Activated CD4-positive, CD25-positive, alpha-beta regulatory T cell treated with anti-CD3 and anti-CD28 coated beads, Interleukin-2, amount 50 U/mL, for 24 hours (primary cell): ENCODE measurements around the gene PSG6.
"Not testable (repeated sequence)": the region's sequence is repeated elsewhere in the genome, so short reads cannot be mapped to it uniquely, and the experiment has no call there.

ENCODE experiments used
- ATAC-seq, 2 donors: fragments of 150-1000 bp; cut with Tn5 transposase; one replicate each; pipeline ENCODE4 v1.10.0; 2021; ENCODE audit warnings: mild to moderate bottlenecking in 1 of 2, moderate library complexity in 1 of 2

The PSG6 gene

GRCh38 chr19:42917634-42918033 is at the start of gene PSG6:
Gene PSG6 (minus strand): TSS chr19:42917894. CDS start chr19:42917792, 102 bp downstream.
- ATAC-seq = not testable (repeated sequence)

GRCh38 chr19:42965176-42965575 is 47.5 kb upstream of the PSG6 start:
- ATAC-seq = no peak

GRCh38 chr19:42961119-42961518 is 43.4 kb upstream of the PSG6 start:
- no peak for ATAC-seq

DNA sequence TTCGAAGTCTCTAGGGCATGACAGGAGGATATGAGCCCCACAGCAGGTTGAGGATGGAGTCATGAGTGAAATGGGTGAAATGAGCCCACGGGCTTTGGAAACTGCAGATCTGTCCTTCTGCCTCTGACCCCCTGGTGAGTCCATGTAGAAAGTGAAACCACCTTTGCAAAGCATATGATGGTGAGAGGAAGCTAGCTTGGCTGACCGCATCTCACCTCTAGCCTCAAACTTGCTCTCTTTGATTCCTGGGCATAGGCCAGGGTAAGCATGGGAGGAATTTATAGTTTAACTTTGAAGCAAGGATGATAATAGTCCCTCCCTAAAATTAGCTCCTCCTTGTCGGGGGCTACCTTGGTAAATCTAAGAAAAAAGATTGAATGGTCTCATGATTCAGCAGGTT is 34.4 kb upstream of the PSG6 start:
- ATAC-seq = not testable (repeated sequence)

DNA sequence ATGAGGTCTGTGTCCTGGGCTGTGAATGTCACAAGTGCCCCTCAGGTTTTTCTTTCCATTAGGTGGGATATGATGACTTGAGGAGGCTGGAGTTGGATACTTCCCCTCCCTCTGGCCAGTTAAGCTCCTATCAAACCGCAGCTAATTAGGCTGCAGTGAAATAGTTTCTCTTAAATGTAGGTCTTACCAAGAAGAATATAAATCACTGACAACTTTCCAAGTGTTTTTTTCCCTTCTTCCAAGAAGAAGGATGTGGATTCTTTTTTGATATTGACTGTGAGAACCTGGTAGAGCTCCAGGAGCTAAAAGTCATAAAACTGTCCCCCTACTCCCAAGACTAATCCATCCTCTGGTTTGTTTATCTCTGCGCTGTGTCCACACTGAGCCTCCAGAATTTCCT is 33.8 kb upstream of the PSG6 start:
- ATAC-seq = not testable (repeated sequence)

DNA sequence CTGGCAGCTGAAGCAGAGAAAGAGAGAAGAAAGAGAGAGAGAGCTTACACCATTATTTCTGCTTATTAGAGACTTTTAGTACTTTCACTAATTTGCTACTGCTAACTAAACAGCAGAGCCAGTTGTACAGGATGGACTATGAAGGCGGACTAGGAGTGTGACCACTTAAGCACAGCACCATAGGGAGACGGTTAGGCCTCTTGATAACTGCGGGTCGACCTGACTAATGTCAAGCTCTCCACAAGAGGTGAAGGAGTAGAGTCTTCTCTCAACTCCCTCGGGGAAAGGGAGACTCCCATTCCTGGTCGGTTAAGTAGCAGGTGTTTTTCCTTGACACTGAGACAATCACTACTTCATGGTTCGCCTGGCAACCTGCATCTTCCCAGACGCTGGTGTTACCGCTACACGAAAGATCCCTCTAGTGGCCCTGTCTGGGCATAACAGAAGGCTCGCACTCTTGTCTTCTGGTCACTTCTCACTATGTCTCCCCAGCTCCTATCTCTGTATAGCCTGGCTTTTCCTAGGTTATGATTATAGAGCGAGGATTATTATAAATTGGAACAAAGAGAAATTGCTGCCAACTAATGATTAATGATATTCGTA is 24.6 kb upstream of the PSG6 start:
- ATAC-seq = no peak

DNA sequence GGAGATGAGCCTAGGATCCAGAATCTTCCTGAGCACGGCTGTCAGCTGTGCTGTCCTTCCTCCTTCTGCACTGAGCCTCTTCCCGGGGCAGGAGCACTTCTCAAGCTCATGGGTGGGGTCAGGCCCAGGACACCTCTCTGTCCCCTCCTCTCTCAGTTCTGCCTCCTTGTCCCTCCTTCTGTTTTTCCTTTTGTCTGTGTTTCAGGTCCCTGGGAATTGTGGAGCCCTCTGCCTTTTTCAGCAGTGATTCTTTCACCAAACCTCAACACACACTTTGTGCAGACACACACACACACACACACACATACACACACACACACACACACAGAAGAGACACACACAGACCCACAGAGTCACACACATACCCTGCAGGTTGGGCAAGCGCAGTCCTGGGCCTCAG is 19.4 kb upstream of the PSG6 start, which contains the start of gene PSG7:
TSS of gene PSG7 (minus strand) at position 101 of the 400 bp plus-strand sequence. CDS start 131 bp downstream, outside the sequence.
- not testable (repeated sequence) for ATAC-seq

DNA sequence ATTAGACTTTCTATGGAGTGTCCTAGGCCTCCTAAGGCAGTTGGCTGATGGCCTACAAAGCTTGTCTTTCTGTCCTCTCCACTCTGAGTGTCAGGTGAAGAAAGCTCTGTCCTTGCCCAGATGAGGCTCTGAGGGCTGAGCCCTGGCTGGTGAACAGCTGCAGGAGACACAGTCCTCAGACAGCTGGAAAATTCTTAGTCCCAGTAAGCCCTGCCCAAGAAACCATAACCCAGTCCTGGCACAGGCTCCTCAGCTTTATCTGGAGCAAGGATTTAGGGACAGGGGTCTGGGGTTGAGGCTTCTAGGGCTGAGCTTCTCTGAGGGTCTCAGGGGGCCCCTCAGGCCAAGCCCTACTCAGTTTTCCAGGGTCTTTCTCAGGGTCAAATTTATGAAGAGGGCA is 17.0 kb upstream of the PSG6 start:
- ATAC-seq = not testable (repeated sequence)

- ATAC-seq = not testable (repeated sequence)
Observed at GRCh38 chr19:42934183-42934582, 16.5 kb upstream of the PSG6 start.

- ATAC-seq = not testable (repeated sequence)
Observed at GRCh38 chr19:42933412-42933811, 15.7 kb upstream of the PSG6 start.

DNA sequence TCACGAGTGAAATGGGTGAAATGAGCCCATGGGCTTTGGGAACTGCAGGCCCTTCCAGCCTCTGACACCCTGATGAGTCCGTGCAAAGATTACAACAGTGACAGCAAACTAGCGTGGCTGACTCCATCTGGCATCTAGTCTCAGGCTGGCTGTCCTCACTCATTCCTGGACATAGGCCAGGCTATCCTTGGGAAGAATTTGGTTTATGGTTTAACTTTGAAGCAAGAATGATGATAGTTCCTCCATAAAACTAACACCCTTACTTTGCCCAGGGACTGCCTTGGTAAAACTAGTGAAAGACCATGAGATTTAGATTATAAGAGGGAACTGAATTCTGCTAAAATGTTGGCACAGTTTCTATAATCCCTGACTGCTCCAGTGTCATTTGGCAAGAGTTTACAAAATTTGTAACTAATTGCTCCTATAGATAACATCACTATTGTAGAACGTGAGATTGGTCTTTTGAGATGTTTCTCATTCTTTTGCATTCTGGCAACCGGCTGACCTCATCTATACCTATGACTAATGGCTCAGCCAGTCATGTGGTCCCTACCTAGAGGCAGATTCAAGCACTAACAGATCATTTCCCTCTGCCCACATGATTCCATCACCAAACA is 14.9 kb upstream of the PSG6 start:
- ATAC-seq = not testable (repeated sequence)

GRCh38 chr19:42930214-42930613 is 12.5 kb upstream of the PSG6 start:
- ATAC-seq = not testable (repeated sequence)

- no peak for ATAC-seq
Observed at GRCh38 chr19:42928896-42929295, 11.2 kb upstream of the PSG6 start.

DNA sequence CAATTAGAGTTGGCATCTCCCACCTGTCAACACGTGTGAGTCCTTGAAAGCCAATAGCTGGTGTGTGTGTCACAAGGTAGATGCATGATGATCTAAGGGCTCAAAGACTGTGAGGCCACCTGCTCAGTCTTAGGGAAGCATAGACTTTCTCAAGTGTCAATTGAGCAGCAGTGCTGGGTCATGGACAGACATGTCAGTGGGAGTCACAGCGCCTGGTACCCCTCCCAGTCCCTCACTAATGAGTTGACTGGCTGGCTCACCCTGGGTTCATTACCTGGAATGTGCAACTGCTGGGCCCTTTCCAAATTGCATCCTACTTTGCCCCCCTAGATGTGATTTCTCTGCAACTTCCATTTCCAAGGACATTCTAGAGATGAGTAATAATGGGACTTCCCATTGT is 9.1 kb upstream of the PSG6 start:
- ATAC-seq = no peak

DNA sequence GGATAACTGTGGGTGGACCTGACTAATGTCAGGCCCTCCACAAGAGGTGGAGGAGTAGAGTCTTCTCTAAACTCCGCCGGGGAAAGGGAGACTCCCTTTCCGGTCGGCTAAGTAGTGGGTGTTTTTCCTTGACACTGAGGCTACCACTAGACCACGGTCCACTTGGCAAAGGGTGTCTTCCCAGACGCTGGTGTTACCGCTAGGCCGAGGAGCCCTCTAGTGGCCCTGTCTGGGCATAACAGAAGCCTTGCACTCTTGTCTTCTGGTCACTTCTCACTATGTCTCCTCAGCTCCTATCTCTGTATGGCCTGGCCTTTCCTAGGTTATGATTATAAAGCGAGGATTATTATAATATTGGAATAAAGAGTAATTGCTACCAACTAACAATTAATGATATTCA is 5.4 kb upstream of the PSG6 start:
- ATAC-seq = not testable (repeated sequence)

- ATAC-seq = not testable (repeated sequence)
Observed at GRCh38 chr19:42920971-42921370, 3.3 kb upstream of the PSG6 start.

DNA sequence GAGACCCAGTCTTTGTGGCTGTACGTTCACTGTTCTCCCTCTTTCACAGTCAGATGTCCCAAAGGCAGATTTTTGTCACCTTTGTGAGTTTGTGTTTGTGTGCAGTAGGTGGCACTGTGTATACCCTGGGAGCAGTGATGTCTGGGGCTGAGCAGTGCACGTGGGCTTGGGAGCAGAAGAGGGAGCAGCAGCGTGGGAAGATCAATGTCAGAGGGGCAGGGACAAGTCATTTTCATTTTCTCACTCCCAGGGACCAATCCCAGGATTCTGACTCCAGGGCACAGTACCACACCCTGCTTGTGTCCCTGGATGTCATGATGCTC is 2.0 kb upstream of the PSG6 start:
- ATAC-seq = no peak

GRCh38 chr19:42919070-42919756 is 1.5 kb upstream of the PSG6 start:
- not testable (repeated sequence) for ATAC-seq

- ATAC-seq = not testable (repeated sequence)
Observed at GRCh38 chr19:42918377-42919069, 829 bp upstream of the PSG6 start.

GRCh38 chr19:42916931-42917330 is 763 bp downstream of the PSG6 start:
- not testable (repeated sequence) for ATAC-seq

GRCh38 chr19:42913516-42913915 is 4.2 kb downstream of the PSG6 start:
- not testable (repeated sequence) for ATAC-seq

DNA sequence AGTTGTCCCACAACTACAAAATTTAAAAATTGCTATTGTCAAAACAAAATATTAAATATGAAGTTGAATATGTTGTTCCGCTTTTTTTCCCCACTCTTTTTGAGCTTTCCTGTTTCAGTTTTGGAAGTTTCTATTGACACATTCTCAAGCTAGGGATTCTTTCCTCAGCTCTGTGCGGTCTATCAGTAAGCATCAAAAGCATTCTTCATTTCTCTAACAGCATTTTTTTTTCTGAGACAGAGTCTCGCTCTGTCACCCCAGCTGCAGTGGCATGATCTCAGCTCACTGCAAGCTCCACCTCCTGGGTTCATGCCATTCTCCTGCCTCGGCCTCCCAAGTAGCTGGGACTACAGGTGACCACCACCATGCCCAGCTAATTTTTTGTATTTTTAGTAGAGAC is 4.8 kb downstream of the PSG6 start:
- ATAC-seq = not testable (repeated sequence)

- ATAC-seq = not testable (repeated sequence)
Observed at GRCh38 chr19:42911731-42912130, 6.0 kb downstream of the PSG6 start.
